H1 (cell line): ENCODE data around the gene PFDN5. TPM values are rescaled to one million over a fixed set of nuclear protein-coding genes. Genes with fewer than 3 reads are reported as not detected.
A peak's percentile ranks its signal among the peaks of the same experiment; 100 is the strongest.

Source experiments
- ASH2L ChIP-seq: fragments of 200-600, 300-600 bp; sonication (generic); IDR thresholded peaks from one replicate; pipeline ENCODE4 v1.7.1; 2017; ENCODE audit warnings: low read length
- CTCF ChIP-seq, 3 experiments: IDR thresholded peaks; 1 replicate in 2 of 3; 2 replicates in 1 of 3; pipeline versions ENCODE4 v1.5.1 to v1.6.1; 2011; ENCODE audit warnings: low read length in 3 of 3, mild to moderate bottlenecking in 3 of 3, inconsistent platforms in 2 of 3, low read depth in 1 of 3, moderate library complexity in 1 of 3; ENCODE audit not compliant: insufficient read depth in 1 of 3; ENCODE audit errors: control extremely low read depth in 1 of 3
- EP300 ChIP-seq, 2 experiments: IDR thresholded peaks; 1 replicate in 1 of 2; 2 replicates in 1 of 2; pipeline ENCODE4 v1.6.1; 2011 to 2012; ENCODE audit warnings: low read depth in 2 of 2, low read length in 2 of 2, mild to moderate bottlenecking in 2 of 2, borderline replicate concordance in 1 of 2, inconsistent platforms in 1 of 2, moderate library complexity in 1 of 2
- GTF2F1 ChIP-seq: IDR thresholded peaks from 2 replicates; pipeline ENCODE4 v1.6.1; 2012; ENCODE audit warnings: low read depth, low read length, improper control_type of control experiment, borderline replicate concordance
- MAFK ChIP-seq: IDR thresholded peaks from 2 replicates; pipeline ENCODE4 v1.6.1; 2012; ENCODE audit warnings: low read depth, mild to moderate bottlenecking, improper control_type of control experiment, low read length
- PHF8 ChIP-seq: fragments of 200-600 bp; sonication (generic); conservative IDR thresholded peaks from 2 replicates; pipeline ENCODE4 v1.7.1; 2012; ENCODE audit warnings: low read depth, mild to moderate bottlenecking, inconsistent platforms, low read length, moderate library complexity
- POLR2A ChIP-seq, 2 experiments: IDR thresholded peaks; 1 replicate in 1 of 2; 2 replicates in 1 of 2; pipeline ENCODE4 v1.6.1; 2011; ENCODE audit warnings: low read depth in 2 of 2, low read length in 2 of 2, mild to moderate bottlenecking in 2 of 2; ENCODE audit errors: control extremely low read depth in 1 of 2
- RAD21 ChIP-seq, 2 experiments: IDR thresholded peaks in 1 of 2; conservative IDR thresholded peaks in 1 of 2; 2 replicates each; pipeline ENCODE4 v1.6.1; 2011; ENCODE audit warnings: low read depth in 2 of 2, low read length in 2 of 2, improper control_type of control experiment in 1 of 2, inconsistent platforms in 1 of 2, mild to moderate bottlenecking in 1 of 2, moderate library complexity in 1 of 2
- SIN3A ChIP-seq, 2 experiments: IDR thresholded peaks in 1 of 2; conservative IDR thresholded peaks in 1 of 2; 2 replicates each; pipeline ENCODE4 v1.6.1; 2011 to 2012; ENCODE audit warnings: low read length in 2 of 2, improper control_type of control experiment in 1 of 2, low read depth in 1 of 2, mild to moderate bottlenecking in 1 of 2
- SIRT6 ChIP-seq: IDR thresholded peaks from one replicate; pipeline ENCODE4 v1.7.1; 2012; ENCODE audit warnings: low read length, inconsistent platforms
- SUZ12 ChIP-seq: fragments of 200-600 bp; sonication (generic); IDR thresholded peaks from 2 replicates; pipeline ENCODE4 v1.6.1; 2012; ENCODE audit warnings: mild to moderate bottlenecking, inconsistent platforms, low read length, moderate library complexity, mixed read lengths
- TAF1 ChIP-seq: IDR thresholded peaks from 2 replicates; pipeline ENCODE4 v1.6.1; 2011; ENCODE audit warnings: mild to moderate bottlenecking, low read depth, low read length
- polyA plus RNA-seq, 7 experiments: library from polyadenylated mRNA; depleted of rRNA in 3 of 7; stranded (reverse) in 5 of 7; unstranded in 2 of 7; fragments of >200 nt in 5 of 7; fragments of 200-250 nt in 2 of 7; gene quantifications; 1 replicate in 5 of 7; 2 replicates in 1 of 7; 4 replicates in 1 of 7; pipeline versions ENCODE4 v1.2.1 to v1.2.3, GENCODE V29; 2011 to 2013; ENCODE audit warnings: missing spikeins in 2 of 7, mixed read lengths in 2 of 7
- total RNA-seq: library from RNA; stranded (reverse); fragmentation: NEBNext Ultra II Directional; extraction: Animal tissue kit (Norgen Biotek cat#: 25700); gene quantifications from 2 replicates; pipeline ENCODE4 v1.2.1, GENCODE V29; 2021

The PFDN5 gene
- total and polyA plus RNA-seq, 2 of the 8 experiments (the other 6 are each of a cell fraction or from before 2014, with no cell fraction given): 290 to 630 TPM

GRCh38 chr12:53344824-53345485 lies 49.6 kb downstream of the PFDN5 start (continued):
- peak in 1 of 2 experiments; percentile 35; a peak in 2 of 4 replicates for TF ChIP-seq RAD21 (IDR thresholded peaks at IDR 0.05 in 1 of 2, conservative IDR thresholded peaks at IDR 0.05 in 1 of 2; ENCODE audit: low read depth in 2 of 2, low read length in 2 of 2)
- no peak for TF ChIP-seq MAFK
- 0 out of 2 replicates have a peak, but pooled peaks have one; percentile 47 for TF ChIP-seq PHF8
- TF ChIP-seq GTF2F1: no peak
- no peak for TF ChIP-seq EP300 (IDR thresholded peaks at IDR 0.05; ENCODE audit: borderline replicate concordance in 1 of 2, low read depth in 2 of 2, low read length in 2 of 2)
- 0 out of 3 replicates have a peak, but pooled peaks of 1 of the 2 experiments have one; percentile 32 for TF ChIP-seq POLR2A (IDR thresholded peaks at IDR 0.05; ENCODE audit: control extremely low read depth in 1 of 2, low read depth in 2 of 2, low read length in 2 of 2)
- peak; percentile 17; the same call in 1 of the 2 replicates for TF ChIP-seq SUZ12
- peak in 1 of 2 experiments; percentile 51; a peak in 2 of 4 replicates for TF ChIP-seq SIN3A (conservative IDR thresholded peaks at IDR 0.05 in 1 of 2, IDR thresholded peaks at IDR 0.05 in 1 of 2; ENCODE audit: low read depth in 1 of 2, low read length in 2 of 2)
- TF ChIP-seq ASH2L: peak; percentile 19
- TF ChIP-seq CTCF (IDR thresholded peaks at IDR 0.05; ENCODE audit: control extremely low read depth in 1 of 3, insufficient read depth in 1 of 3, low read depth in 1 of 3, low read length in 3 of 3): peak in 2 of 3 experiments; percentile 12 to 24; a peak in 2 of 4 replicates
- peak; percentile 52; the same call in 1 of the 2 replicates for TF ChIP-seq TAF1
- no peak for TF ChIP-seq SIRT6
